Motor neuron (in vitro differentiated cells): ENCODE measurements around the gene KBTBD2. TPM values are rescaled to one million over a fixed set of nuclear protein-coding genes. Genes with fewer than 3 reads are reported as not detected.
A peak's percentile ranks its signal among the peaks of the same experiment; 100 is the strongest.
"Not testable (repeated sequence)": the region's sequence is repeated elsewhere in the genome, so short reads cannot be mapped to it uniquely, and the experiment has no call there.

Experiments used
- ATAC-seq, 8 experiments: fragments of 200-7000 bp; cut with Tn5 transposase; replicated peaks in 6 of 8; 2 replicates each; pipeline ENCODE4 v1.8.0; 2021; ENCODE audit warnings: mild to moderate bottlenecking in 8 of 8, moderate library complexity in 8 of 8
- H3K27ac ChIP-seq, 2 donors: fragments of 250-450 bp; sonication (Bioruptor Pico); 2 replicates each; pipeline ENCODE4 v1.9.0; 2021; ENCODE audit warnings: antibody characterized with exemption in 2 of 2, mild to moderate bottlenecking in 2 of 2, moderate library complexity in 1 of 2
- H3K4me1 ChIP-seq, 2 donors: fragments of 250-450 bp; sonication (Bioruptor Pico); replicated peaks in 1 of 2; 2 replicates each; pipeline ENCODE4 v1.6.1; 2021; ENCODE audit warnings: antibody characterized with exemption in 2 of 2, mild to moderate bottlenecking in 2 of 2, moderate library complexity in 1 of 2
- H3K4me3 ChIP-seq, 5 donors: fragments of 250-450 bp; sonication (Bioruptor Pico); 2 replicates each; pipeline ENCODE4 v1.9.0; 2021; ENCODE audit warnings: antibody characterized with exemption in 5 of 5, mild to moderate bottlenecking in 5 of 5, moderate library complexity in 4 of 5
- WGBS, 10 experiments: fragments of 450-650 bp; shearing (Covaris generic); methylation state at CpG; one replicate each; pipeline ENCODE4 v1.0.0; 2022; 5-methylcytosine and 5-hydroxymethylcytosine counted together
- in situ Hi-C, 9 experiments: fragments of 400-800 bp; cut with MboI; loops; one replicate each; pipeline ENCODE4 v1.15.0; 2021; ENCODE audit warnings: low sequenced_read_pairs in 9 of 9, low pct_unique_long_range_greater_than_20kb in 2 of 9; ENCODE audit not compliant: unreplicated experiment in 9 of 9
- total RNA-seq, 8 experiments: library from RNA; unstranded; fragments of 300-600 nt; gene quantifications; 2 replicates each; pipeline versions ENCODE4 v1.2.3 to v1.2.4, GENCODE V29; 2022

Gene KBTBD2
- total RNA-seq, 8 experiments from 2014 or later, result 20.9 to 62.4 (median 28.3) TPM

- 80 to 100% (median 100%) methylated on average over 1 of the region's 1 CpG; no CpG with 5 or more reads in 7 of the 10 experiments for WGBS, 10 experiments
- no peak overlapping the region for H3K27ac ChIP-seq
- no peaks in the 10 kb centered on the region for H3K4me1 ChIP-seq
- in situ Hi-C loops, result no loop called here
- peak in 3 of 8 experiments; percentile 53 to 75 (median 61) for ATAC-seq
- H3K4me3 ChIP-seq, result no peak overlapping the region
Measured at GRCh38 chr7:32914184-32914583, 22.6 kb upstream of the KBTBD2 start.

DNA sequence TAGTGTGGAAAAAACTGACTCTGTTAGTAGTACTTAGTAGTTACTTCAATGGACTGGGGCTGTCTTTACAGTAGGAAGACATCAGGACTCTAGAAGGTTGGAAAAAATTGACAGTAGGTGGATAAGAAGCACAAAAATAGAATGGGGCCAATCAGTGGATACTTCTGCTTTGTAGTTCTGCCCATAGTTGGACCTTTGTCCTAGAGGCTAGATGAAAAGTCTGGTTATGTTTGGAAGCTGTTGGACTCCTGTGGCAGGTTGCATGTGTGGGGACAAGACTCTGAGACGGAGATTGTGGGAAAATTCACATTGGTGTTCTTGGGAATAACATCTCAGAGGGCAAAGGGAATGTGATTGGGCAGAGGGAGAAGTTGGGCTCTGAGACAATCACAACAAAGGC lies 18.6 kb upstream of the KBTBD2 start:
- Histone ChIP-seq H3K27ac (no peak overlapping the region), H3K4me3 (no peak overlapping the region), H3K4me1 (peaks cover 0 to under 1% of the 10 kb centered on the region in 2 donors)
- in situ Hi-C loops, result no loop called here
- ATAC-seq, result no peak
- 20 to 89% (median 83%) methylated on average over 1 of the region's 1 CpG; no CpG with 5 or more reads in 4 of the 10 experiments for WGBS, 10 experiments

- H3K27ac ChIP-seq, result no peak overlapping the region
- WGBS, 10 experiments, result 0 to 38% (median 21%) methylated on average over 3 to 12 of the region's 12 CpGs; no CpG with 5 or more reads in 3 of the 10 experiments
Measured at GRCh38 chr7:32905175-32905662, 13.7 kb upstream of the KBTBD2 start.

DNA sequence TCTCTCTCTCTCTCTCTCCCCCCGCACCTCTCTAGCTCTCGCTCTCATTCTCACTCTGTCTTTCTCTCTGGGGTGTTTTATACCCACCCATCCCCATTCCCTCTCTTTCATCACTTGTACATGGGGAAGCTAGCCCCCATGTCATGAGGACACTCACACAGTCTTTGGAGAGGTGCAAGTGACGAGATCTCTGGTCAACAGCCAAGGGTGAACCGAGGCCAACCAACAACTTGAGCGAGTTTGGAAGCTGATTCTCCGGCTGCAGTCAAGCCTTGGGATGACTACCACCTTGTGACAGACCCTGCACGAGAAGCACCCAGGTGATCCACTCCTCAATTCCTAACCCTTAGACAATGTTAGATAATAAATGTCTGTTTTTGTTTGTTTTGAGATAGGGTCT lies 10.1 kb upstream of the KBTBD2 start:
- H3K4me3 ChIP-seq, result no peak overlapping the region
- no peak overlapping the region for H3K27ac ChIP-seq
- 71 to 100% (median 93%) methylated on average over 1 to 6 of the region's 7 CpGs; no CpG with 5 or more reads in 4 of the 10 experiments for WGBS, 10 experiments
- H3K4me1 ChIP-seq, result peaks cover 6 to 7% of the 10 kb centered on the region in 2 donors
- in situ Hi-C loops, result no loop called here
- ATAC-seq, result no peak

More at GRCh38 chr7:32905175-32905662, 13.7 kb upstream of the KBTBD2 start:
- in situ Hi-C loops, result no loop called here
- peak; percentile 93 to 98 (median 96) for ATAC-seq
- H3K4me3 ChIP-seq, result no peak overlapping the region
- peaks cover 3% of the 10 kb centered on the region in 2 donors for H3K4me1 ChIP-seq

- no peak overlapping the region for H3K27ac ChIP-seq
- H3K4me1 ChIP-seq, result peaks cover 10 to 11% of the 10 kb centered on the region in 2 donors
- in situ Hi-C loops, result no loop called here
- ATAC-seq, result no peak
- no peak overlapping the region for H3K4me3 ChIP-seq
- WGBS, 10 experiments, result 78 to 100% (median 95%) methylated on average over 1 to 4 of the region's 4 CpGs
Measured at GRCh38 chr7:32900433-32900995, 9.0 kb upstream of the KBTBD2 start.

- H3K27ac ChIP-seq, in situ Hi-C loops, H3K4me3 ChIP-seq, ATAC-seq: not testable (repeated sequence)
- H3K4me1 ChIP-seq, result peaks cover 15 to 18% of the 10 kb centered on the region in 2 donors
- WGBS, 10 experiments, result 81 to 100% (median 88%) methylated on average over 2 to 5 of the region's 6 CpGs; no CpG with 5 or more reads in 4 of the 10 experiments
Measured at GRCh38 chr7:32897376-32897775, 5.8 kb upstream of the KBTBD2 start.

- ATAC-seq, result no peak
- H3K4me1 ChIP-seq, result peaks cover 15 to 18% of the 10 kb centered on the region in 2 donors
- in situ Hi-C loops, result no loop called here
Measured at GRCh38 chr7:32896564-32897347, 5.2 kb upstream of the KBTBD2 start.

DNA sequence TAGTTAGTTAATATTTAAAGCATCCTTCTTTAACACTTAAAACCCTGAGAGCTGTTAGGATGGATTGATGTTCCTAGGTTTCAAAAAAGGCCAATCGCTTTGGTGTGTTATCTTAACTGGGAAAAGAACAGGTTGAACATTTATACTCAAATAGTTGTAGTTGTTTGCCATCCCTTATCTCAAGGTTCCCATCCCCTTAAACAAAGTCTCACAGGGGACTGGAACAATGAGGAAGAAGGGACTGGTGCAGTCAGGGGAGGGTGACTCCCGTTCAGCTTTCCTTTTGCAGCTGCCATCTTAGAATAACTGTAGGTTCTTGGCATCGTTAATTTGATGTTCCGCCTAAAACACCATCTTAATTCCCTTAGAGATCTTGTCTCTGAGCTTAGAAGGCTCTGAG lies 2.6 kb upstream of the KBTBD2 start:
- in situ Hi-C loops, result no loop called here
- WGBS, 10 experiments, result 75 to 100% (median 88%) methylated on average over 1 to 4 of the region's 4 CpGs
- ATAC-seq, result no peak
- no peak overlapping the region for H3K4me3 ChIP-seq
- no peak overlapping the region for H3K27ac ChIP-seq
- peaks cover 17 to 27% of the 10 kb centered on the region in 2 donors for H3K4me1 ChIP-seq

More at GRCh38 chr7:32896564-32897347, 5.2 kb upstream of the KBTBD2 start:
- no peak overlapping the region for H3K4me3 ChIP-seq
- H3K27ac ChIP-seq, result no peak overlapping the region
- WGBS, 10 experiments, result 60 to 91% (median 79%) methylated on average over 2 to 6 of the region's 6 CpGs

DNA sequence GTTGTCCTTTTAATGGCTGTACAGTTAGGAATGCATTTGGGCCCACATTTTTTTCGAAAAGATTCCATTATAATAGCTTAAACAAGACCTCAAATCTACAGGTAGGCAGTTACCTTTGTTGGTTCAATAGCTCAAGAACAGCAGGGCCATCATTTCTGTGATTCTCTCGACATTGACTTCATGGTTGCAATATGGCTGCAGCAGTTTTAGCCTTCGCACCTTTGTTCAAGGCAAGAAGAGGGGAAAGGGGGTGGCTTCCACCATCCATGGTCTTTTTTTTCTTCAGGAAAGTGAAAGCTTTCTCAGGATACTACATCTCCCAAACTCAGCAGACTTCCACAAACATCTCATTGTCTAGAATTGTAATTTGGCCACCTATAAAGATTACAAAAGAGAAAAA lies 2.2 kb upstream of the KBTBD2 start:
- no peak for ATAC-seq
- in situ Hi-C loops, result no loop called here
- H3K27ac ChIP-seq, result no peak overlapping the region
- no peak overlapping the region for H3K4me3 ChIP-seq
- H3K4me1 ChIP-seq, result peaks cover 21 to 27% of the 10 kb centered on the region in 2 donors
- WGBS, 10 experiments, result 81 to 100% (median 93%) methylated on average over 1 to 3 of the region's 3 CpGs; no CpG with 5 or more reads in 1 of the 10 experiments

GRCh38 chr7:32893207-32893524 lies 1.6 kb upstream of the KBTBD2 start:
- H3K27ac ChIP-seq, result peak overlapping the region; percentile 92 to 99
- ATAC-seq, result no peak
- in situ Hi-C loops, result no loop called here
- WGBS, 10 experiments, result 62 to 100% (median 94%) methylated on average over 1 to 4 of the region's 4 CpGs; no CpG with 5 or more reads in 1 of the 10 experiments
- peaks cover 21 to 27% of the 10 kb centered on the region in 2 donors for H3K4me1 ChIP-seq
- peak overlapping the region in 2 of 5 donors; percentile 84 to 92 for H3K4me3 ChIP-seq

DNA sequence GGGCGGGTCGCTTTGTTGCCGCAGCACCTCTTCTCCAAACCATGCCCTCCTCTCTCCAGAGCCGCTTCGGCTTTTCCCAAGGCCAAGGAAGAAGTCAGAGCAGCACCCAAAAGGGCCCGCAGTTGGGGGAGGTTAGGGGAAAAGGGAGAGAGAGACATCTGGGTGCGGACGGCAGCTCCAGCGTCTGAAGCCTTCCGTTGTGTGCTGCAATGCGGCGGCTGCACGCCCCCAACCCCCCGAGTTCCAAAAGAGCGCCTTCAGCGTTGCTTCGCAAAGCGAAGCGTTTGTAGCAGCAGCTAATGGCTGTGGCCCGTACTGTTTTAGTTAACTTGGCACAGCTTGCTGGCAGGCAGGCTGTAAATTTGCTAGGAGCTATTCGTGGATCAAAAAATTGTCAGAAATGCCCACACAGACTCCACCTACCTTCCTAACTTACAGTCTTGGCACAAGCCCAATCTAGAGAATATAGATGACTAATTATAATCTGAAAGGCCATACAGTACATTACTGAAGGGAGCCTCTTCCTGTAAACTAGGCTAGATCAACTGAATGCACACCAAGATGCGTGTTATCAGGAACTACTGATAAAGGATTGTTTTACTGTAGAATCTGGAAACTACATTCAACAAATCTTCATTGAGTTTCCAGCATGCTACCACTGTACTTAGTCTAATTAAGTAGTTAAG lies 1.1 kb upstream of the KBTBD2 start:
- H3K4me3 ChIP-seq, result peak overlapping the region; percentile 83 to 100 (median 87)
- ATAC-seq, result peak; percentile 0 to 11 (median 4)
- in situ Hi-C loops, result no loop called here
- peak overlapping the region; percentile 92 to 99 for H3K27ac ChIP-seq
- WGBS, 10 experiments, result 0 to 40% (median 6%) methylated on average over 1 to 16 of the region's 22 CpGs; no CpG with 5 or more reads in 1 of the 10 experiments
- H3K4me1 ChIP-seq, result peaks cover 23 to 27% of the 10 kb centered on the region in 2 donors

DNA sequence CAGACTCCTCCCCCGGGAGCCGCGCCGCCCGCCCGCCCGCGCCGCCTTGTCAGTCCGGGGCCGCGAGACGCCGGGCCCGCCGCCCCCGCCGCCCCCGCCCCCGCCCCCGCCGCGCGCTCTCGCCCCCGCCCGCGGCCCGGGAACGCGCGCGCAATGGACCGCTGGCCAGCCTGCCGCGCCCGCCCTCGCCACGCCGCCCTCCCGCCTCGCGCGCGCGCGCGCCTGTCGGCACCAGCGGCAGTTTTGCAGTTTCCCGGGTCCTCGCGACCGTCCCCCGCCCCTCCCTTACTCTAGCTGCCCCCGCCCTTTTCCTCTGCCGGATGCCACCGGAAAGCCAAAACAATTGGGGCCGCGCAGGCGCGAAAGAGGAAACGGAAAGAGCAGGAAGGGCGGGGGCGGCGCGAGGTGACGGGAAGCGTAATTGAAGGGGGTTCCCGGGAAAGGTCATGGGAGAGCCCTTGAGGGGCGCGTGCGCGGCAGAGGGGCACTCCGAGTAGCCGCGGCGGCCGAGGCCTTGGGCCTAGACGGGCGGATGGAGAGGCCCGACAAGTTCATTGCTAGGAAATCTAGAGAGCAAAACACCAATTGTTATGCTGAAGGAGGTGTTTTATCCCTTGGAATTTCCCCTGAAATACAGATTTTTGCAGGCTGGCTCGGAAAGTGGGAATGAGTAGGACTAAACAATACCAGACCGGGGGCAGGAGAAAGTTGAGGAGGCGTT lies 400 bp upstream of the KBTBD2 start:
- 0 to 20% (median 0%) methylated on average over 1 to 3 of the region's 85 CpGs; no CpG with 5 or more reads in 6 of the 10 experiments for WGBS, 10 experiments
- Histone ChIP-seq H3K4me1 (peaks cover 23 to 27% of the 10 kb centered on the region in 2 donors), H3K4me3 (peak overlapping the region; percentile 83 to 100 (median 87)), H3K27ac (peak overlapping the region; percentile 92 to 99)
- ATAC-seq, result peak; percentile 55 to 79 (median 74)
- in situ Hi-C loops, result no loop called here
